T-helper 1 cell treated with Interleukin-12 subunit alpha and Interleukin-12 subunit beta and Interleukin-4 antibody, amounts not matched to agents 30 ng/mL and 1 ng/mL, for 36 hours (primary cell): ENCODE data around the gene HMCN2. TPM values are rescaled to one million over a fixed set of nuclear protein-coding genes. Genes with fewer than 3 reads are reported as not detected.
"Not testable (repeated sequence)": the region's sequence is repeated elsewhere in the genome, so short reads cannot be mapped to it uniquely, and the experiment has no call there.

Source experiments
- intact Hi-C: fragments of 100-400 bp; cut with micrococcal nuclease; formaldehyde crosslinking; loops from one replicate; pipeline ENCODE4 v1.15.1; 2024
- total RNA-seq: library from RNA; stranded (reverse); gene quantifications from 2 replicates; pipeline ENCODE4 v1.2.3, GENCODE V29; 2022

The HMCN2 gene
- total RNA-seq, 1 donor from 2014 or later: not detected

- intact Hi-C loops: no loop called here
Observed at GRCh38 chr9:130327070-130327780, 61.7 kb downstream of the HMCN2 start.

- intact Hi-C loops: no loop called here
Observed at GRCh38 chr9:130327781-130328348, 62.3 kb downstream of the HMCN2 start.

GRCh38 chr9:130328349-130328801 lies 62.8 kb downstream of the HMCN2 start:
- intact Hi-C loops: no loop called here

- intact Hi-C loops: no loop called here
Observed at GRCh38 chr9:130329061-130329460, 63.5 kb downstream of the HMCN2 start.

GRCh38 chr9:130330202-130330862 lies 64.8 kb downstream of the HMCN2 start:
- intact Hi-C loops: no loop called here

GRCh38 chr9:130331061-130331460 lies 65.5 kb downstream of the HMCN2 start:
- intact Hi-C loops: no loop called here

- intact Hi-C loops: no loop called here
Observed at GRCh38 chr9:130331573-130331972, 66.0 kb downstream of the HMCN2 start.

- intact Hi-C loops: no loop called here
Observed at GRCh38 chr9:130332384-130332926, 66.9 kb downstream of the HMCN2 start.

GRCh38 chr9:130333041-130333711 lies 67.6 kb downstream of the HMCN2 start:
- intact Hi-C loops: no loop called here

- intact Hi-C loops: no loop called here
Observed at GRCh38 chr9:130333712-130334062, 68.1 kb downstream of the HMCN2 start.

GRCh38 chr9:130334915-130335314 lies 69.4 kb downstream of the HMCN2 start:
- intact Hi-C loops: no loop called here

GRCh38 chr9:130336027-130336610 lies 70.6 kb downstream of the HMCN2 start:
- intact Hi-C loops: no loop called here

GRCh38 chr9:130336885-130337284 lies 71.3 kb downstream of the HMCN2 start:
- intact Hi-C loops: no loop called here

- intact Hi-C loops: no loop called here
Observed at GRCh38 chr9:130337318-130337717, 71.8 kb downstream of the HMCN2 start.

GRCh38 chr9:130337784-130338380 lies 72.3 kb downstream of the HMCN2 start:
- intact Hi-C loops: no loop called here

- intact Hi-C loops: not testable (repeated sequence)
Observed at GRCh38 chr9:130338891-130339290, 73.3 kb downstream of the HMCN2 start.

- intact Hi-C loops: no loop called here
Observed at GRCh38 chr9:130339306-130339705, 73.7 kb downstream of the HMCN2 start.

- intact Hi-C loops: no loop called here
Observed at GRCh38 chr9:130340011-130340410, 74.5 kb downstream of the HMCN2 start.

- intact Hi-C loops: not testable (repeated sequence)
Observed at GRCh38 chr9:130340557-130340956, 75.0 kb downstream of the HMCN2 start.

GRCh38 chr9:130341128-130341527 lies 75.6 kb downstream of the HMCN2 start:
- intact Hi-C loops: no loop called here
